OCI-LY7 (cell line): Measurements from ENCODE around the gene CATSPER1. TPM values are rescaled to one million over a fixed set of nuclear protein-coding genes. Genes with fewer than 3 reads are reported as not detected.

Experiments used
- BruUV-seq: library from RNA; stranded (reverse); fragments of 400-500 nt; replicated peaks from 2 replicates; lab custom pipeline; 2021; lab: Mats Ljungman, UMichigan
- CTCF ChIA-PET: fragments of 300-600 bp; sonication (Branson Sonifier 250); formaldehyde crosslinking; loops from one replicate; lab custom pipeline; 2022; ENCODE audit warnings: antibody characterized with exemption; ENCODE audit not compliant: unreplicated experiment; lab: Charles Lee
- POLR2A ChIA-PET: fragments of 300-600 bp; sonication (Branson Sonifier 250); formaldehyde crosslinking; loops from one replicate; lab custom pipeline; 2022; ENCODE audit warnings: antibody characterized with exemption; lab: Charles Lee
- DNase-seq: peaks from one replicate; pipeline ENCODE4 v3.0.0-alpha.2; 2015; ENCODE audit warnings: low spot score
- H2AFZ ChIP-seq: fragments of 200-600 bp; sonication (generic), shearing (Covaris generic); 2 replicates; pipeline ENCODE4 v1.6.1; 2014; ENCODE audit warnings: mild to moderate bottlenecking, antibody characterized with exemption, low read length, moderate library complexity
- H3K27ac ChIP-seq: fragments of 200-600 bp; sonication (generic); 2 replicates; pipeline ENCODE4 v1.5.1; 2014; ENCODE audit warnings: mixed run types, low read depth, mild to moderate bottlenecking, moderate library complexity, low read length, inconsistent platforms; ENCODE audit not compliant: poor library complexity, severe bottlenecking
- H3K36me3 ChIP-seq: fragments of 200-600 bp; sonication (generic); 2 replicates; pipeline ENCODE4 v1.6.1; 2014; ENCODE audit warnings: mild to moderate bottlenecking, antibody characterized with exemption, low read length, moderate library complexity, mixed read lengths; ENCODE audit not compliant: insufficient read depth
- H3K4me1 ChIP-seq: fragments of 200-600 bp; sonication (generic); 2 replicates; pipeline ENCODE4 v1.5.1; 2014; ENCODE audit warnings: mild to moderate bottlenecking, low read length; ENCODE audit not compliant: insufficient read depth, poor library complexity, severe bottlenecking
- H3K4me2 ChIP-seq: fragments of 200-600 bp; sonication (generic); 2 replicates; pipeline ENCODE4 v1.6.1; 2014; ENCODE audit warnings: mild to moderate bottlenecking, low read length
- H3K4me3 ChIP-seq: fragments of 200-600 bp; sonication (generic); 2 replicates; pipeline ENCODE4 v1.5.1; 2014; ENCODE audit warnings: mild to moderate bottlenecking, low read depth, low read length; ENCODE audit not compliant: poor library complexity, severe bottlenecking
- H3K79me2 ChIP-seq: fragments of 200-600 bp; sonication (generic); 2 replicates; pipeline ENCODE4 v1.6.1; 2016; ENCODE audit warnings: low read depth, mild to moderate bottlenecking, low read length, moderate library complexity, mixed read lengths; ENCODE audit not compliant: insufficient read depth
- H3K9me2 ChIP-seq: fragments of 200-600 bp; sonication (generic); 2 replicates; pipeline ENCODE4 v1.6.1; 2016; ENCODE audit warnings: mild to moderate bottlenecking, low read length, mixed read lengths; ENCODE audit not compliant: insufficient read depth
- H3K9me3 ChIP-seq: fragments of 200-600 bp; sonication (generic); 2 replicates; pipeline ENCODE4 v1.6.1; 2014; ENCODE audit warnings: mild to moderate bottlenecking, mixed run types, low read length, mixed read lengths
- H4K20me1 ChIP-seq: fragments of 200-600 bp; sonication (generic); 2 replicates; pipeline ENCODE4 v1.6.1; 2014; ENCODE audit warnings: mild to moderate bottlenecking, antibody characterized with exemption, low read length, moderate library complexity, mixed read lengths; ENCODE audit not compliant: insufficient read depth
- CTCF ChIP-seq: fragments of 200-600 bp; sonication (generic); conservative IDR thresholded peaks from 2 replicates; pipeline ENCODE4 v1.5.1; 2014; ENCODE audit warnings: mild to moderate bottlenecking, antibody characterized with exemption, low read length, moderate library complexity, mixed read lengths
- EZH2phosphoT487 ChIP-seq: fragments of 200-600 bp; sonication (generic); IDR thresholded peaks from 2 replicates; pipeline ENCODE4 v1.6.1; 2018; ENCODE audit warnings: low read depth, borderline replicate concordance, mild to moderate bottlenecking, mixed run types, antibody characterized with exemption, low read length, moderate library complexity, mixed read lengths
- intact Hi-C: fragments of 100-400 bp; cut with micrococcal nuclease; formaldehyde crosslinking; loops from one replicate; pipeline ENCODE4 v1.10.0; 2022; ENCODE audit not compliant: unreplicated experiment
- total RNA-seq, 2 experiments: library from RNA; depleted of rRNA in 1 of 2; stranded (reverse); fragments of >200 nt in 1 of 2; shearing (Covaris generic) in 1 of 2; gene quantifications; 2 replicates each; pipeline ENCODE4 v1.2.3, GENCODE V29; 2014 to 2022

Gene CATSPER1
- total RNA-seq, 2 experiments from 2014 or later: not detected

DNA sequence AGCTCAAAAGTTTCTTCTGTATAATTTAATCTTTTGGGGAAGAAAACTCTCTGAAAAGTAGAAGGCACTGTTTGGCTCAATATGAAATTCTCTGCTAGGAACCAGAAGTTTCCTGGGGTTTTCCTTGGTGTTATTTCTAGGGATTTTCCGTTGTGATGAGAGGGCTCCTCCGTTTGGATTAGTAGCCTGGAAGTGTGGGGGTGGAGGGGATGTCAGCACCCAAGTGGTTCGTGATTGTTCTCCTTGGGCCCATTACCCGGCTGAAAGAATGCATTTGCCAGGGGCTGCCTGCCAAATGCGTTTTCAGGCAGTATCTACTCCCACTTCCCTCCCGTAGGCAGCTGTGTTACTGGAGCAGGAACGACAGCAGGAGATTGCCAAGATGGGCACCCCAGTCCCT lies 30.2 kb upstream of the CATSPER1 start:
- Histone ChIP-seq H4K20me1 (no peaks in the 10 kb centered on the region), H3K79me2 (peaks cover 26% of the 10 kb centered on the region), H2AFZ (no peak overlapping the region), H3K9me2 (no peaks in the 10 kb centered on the region), H3K4me1 (peaks cover 11% of the 10 kb centered on the region), H3K9me3 (no peaks in the 10 kb centered on the region), H3K36me3 (peaks cover 87% of the 10 kb centered on the region), H3K27ac (no peak overlapping the region), H3K4me3 (no peak overlapping the region), H3K4me2 (no peak overlapping the region)
- no peak for DNase-seq
- BruUV-seq: no TSS peak
- CTCF ChIA-PET: interaction anchor here (1.1 kb wide), 1 partner anchor 11 kb away, joined by 3 read pairs; no protein-coding TSS in a partner anchor
- POLR2A ChIA-PET: interaction anchor here (1.5 kb wide), 1 partner anchor 25 kb away, joined by 5 read pairs; no protein-coding TSS in a partner anchor
- TF ChIP-seq EZH2phosphoT487: no peak
- TF ChIP-seq CTCF: no peak
- intact Hi-C loops: no loop called here

- intact Hi-C loops: no loop called here
- Histone ChIP-seq H3K4me3 (no peak overlapping the region), H3K4me2 (no peak overlapping the region), H2AFZ (no peak overlapping the region), H3K9me3 (no peaks in the 10 kb centered on the region), H3K27ac (no peak overlapping the region), H4K20me1 (no peaks in the 10 kb centered on the region), H3K79me2 (peaks cover 26% of the 10 kb centered on the region), H3K36me3 (peaks cover 72% of the 10 kb centered on the region), H3K9me2 (no peaks in the 10 kb centered on the region), H3K4me1 (peaks cover 21% of the 10 kb centered on the region)
- POLR2A ChIA-PET: interaction anchor here (0.6 kb wide), 1 partner anchor 64 kb away, joined by 3 read pairs; no protein-coding TSS in a partner anchor
- no TSS peak for BruUV-seq
- no peak for TF ChIP-seq CTCF
- no peak for TF ChIP-seq EZH2phosphoT487
- CTCF ChIA-PET: no interaction called here
- no peak for DNase-seq
Measured at GRCh38 chr11:66055021-66055420, 28.7 kb upstream of the CATSPER1 start.

DNA sequence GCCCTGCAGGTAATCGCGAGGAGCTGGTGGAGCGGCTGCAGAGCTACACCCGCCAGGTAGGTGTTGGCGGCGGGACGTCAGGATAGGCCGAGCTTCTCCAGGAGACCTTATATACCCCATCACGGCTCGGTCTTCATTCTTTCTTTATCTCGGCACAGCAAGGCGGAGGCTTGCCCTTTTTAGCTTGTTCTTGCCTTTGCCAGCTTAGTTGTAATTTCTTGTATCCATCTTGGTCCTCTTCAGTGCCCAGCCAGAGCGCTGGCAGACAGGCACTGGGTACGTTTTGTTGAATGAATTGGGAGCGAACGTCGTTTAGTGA lies 26.3 kb upstream of the CATSPER1 start:
- Histone ChIP-seq H3K4me3 (peak overlapping the region; percentile 83), H3K36me3 (peaks cover 49% of the 10 kb centered on the region), H3K9me3 (no peaks in the 10 kb centered on the region), H3K27ac (peak overlapping the region; percentile 45), H4K20me1 (no peaks in the 10 kb centered on the region), H2AFZ (no peak overlapping the region; the same call in 1 of the 2 replicates), H3K4me1 (peaks cover 21% of the 10 kb centered on the region), H3K79me2 (peaks cover 26% of the 10 kb centered on the region), H3K9me2 (no peaks in the 10 kb centered on the region), H3K4me2 (peak overlapping the region; percentile 79)
- intact Hi-C loops: loop anchor here (1.0 to 5.0 kb wide), 3 partner anchors 50 to 193 kb away; partner anchors contain the start of genes BANF1, CCDC85B and EIF1AD
- TF ChIP-seq CTCF (no peak), EZH2phosphoT487 (no peak)
- no peak for DNase-seq
- ChIA-PET CTCF (interaction anchor here (1.0 kb wide), 2 partner anchors 10 to 50 kb away, joined by 3 to 4 read pairs; no protein-coding TSS in a partner anchor), POLR2A (interaction anchor here (0.8 to 3.0 kb wide), 6 partner anchors 11 to 193 kb away, joined by 3 to 20 read pairs (median 7); no protein-coding TSS in a partner anchor)
- BruUV-seq: TSS peak; percentile 81
